Kidney (tissue), 14 donors: Measurements from ENCODE around the gene C9orf50. TPM values are rescaled to one million over a fixed set of nuclear protein-coding genes. Genes with fewer than 3 reads are reported as not detected.

Source experiments
- DNase-seq, 5 donors: peaks; one replicate each; pipeline ENCODE4 v3.0.0-alpha.2; 2013 to 2020
- FAIRE-seq: peaks from 2 replicates; lab custom pipeline; 2012; peaks lifted over from hg19 to GRCh38; lab: Jason Lieb, UNC
- H3K27ac ChIP-seq, 2 donors: one replicate each; pipeline ENCODE4 v1.7.0; 2013; ENCODE audit warnings: low read depth in 2 of 2, low read length in 2 of 2, inconsistent platforms in 1 of 2
- H3K27me3 ChIP-seq: one replicate; pipeline ENCODE4 v1.7.1; 2013; ENCODE audit warnings: low read length, inconsistent platforms; ENCODE audit not compliant: control insufficient read depth, insufficient read depth
- H3K36me3 ChIP-seq, 3 donors: one replicate each; pipeline versions ENCODE4 v1.7.0 to v1.7.1; 2013; ENCODE audit warnings: low read length in 3 of 3, control low read depth in 1 of 3, inconsistent platforms in 1 of 3; ENCODE audit not compliant: insufficient read depth in 3 of 3, control insufficient read depth in 2 of 3
- H3K4me1 ChIP-seq, 3 donors: one replicate each; pipeline versions ENCODE4 v1.7.0 to v1.7.1; 2013; ENCODE audit warnings: low read length in 3 of 3, inconsistent platforms in 1 of 3, low read depth in 1 of 3; ENCODE audit not compliant: control insufficient read depth in 2 of 3, insufficient read depth in 2 of 3
- H3K4me3 ChIP-seq, 3 donors: one replicate each; pipeline versions ENCODE4 v1.7.0 to v1.8.1; 2013; ENCODE audit warnings: low read length in 3 of 3, control low read depth in 1 of 3, inconsistent platforms in 1 of 3
- H3K9ac ChIP-seq, 3 donors: one replicate each; pipeline versions ENCODE4 v1.7.0 to v1.7.1; 2013; ENCODE audit warnings: low read length in 3 of 3, control low read depth in 1 of 3, inconsistent platforms in 1 of 3
- H3K9me3 ChIP-seq, 3 donors: one replicate each; pipeline versions ENCODE4 v1.7.0 to v1.7.1; 2013; ENCODE audit warnings: low read length in 3 of 3, control low read depth in 1 of 3, inconsistent platforms in 1 of 3; ENCODE audit not compliant: control insufficient read depth in 2 of 3, insufficient read depth in 1 of 3
- CTCF ChIP-seq: IDR thresholded peaks from 3 replicates; pipeline ENCODE4 v1.5.1; 2012; ENCODE audit warnings: mild to moderate bottlenecking, moderate library complexity, borderline replicate concordance; ENCODE audit not compliant: insufficient read depth; ENCODE audit errors: extremely low read depth
- intact Hi-C: fragments of 100-400 bp; cut with DNase I; formaldehyde crosslinking; loops from one replicate; pipeline ENCODE4 v1.11.1; 2022
- polyA plus RNA-seq: library from polyadenylated mRNA; stranded (reverse); fragments of 350-450 nt; fragmentation: Illumina TruSeq; extraction: RNeasy Lipid Tissue Mini Kit (QIAGEN cat#74804); gene quantifications from one replicate; pipeline ENCODE4 v1.2.3, GENCODE V29; 2014; ENCODE audit warnings: low read depth, low replicate concordance; ENCODE audit not compliant: insufficient read depth
- total RNA-seq: library from RNA; stranded (reverse); fragmentation: NEBNext Ultra II Directional; extraction: Animal tissue kit (Norgen Biotek cat#: 25700); gene quantifications from one replicate; pipeline ENCODE4 v1.2.1, GENCODE V29; 2021
- donor health status: control.
- donor health status: control.
- donor health status: control.
- donor health status: control.
- donor health status: control.
- donor health status: DM: yes; HTN: yes; CAD: no.
- donor health status: Normal renal cell carcinoma (clear cell type).

Gene C9orf50
- total and polyA plus RNA-seq, 2 donors from 2014 or later, result 1.1 to 2.8 TPM

GRCh38 chr9:129626625-129627284, 5.9 kb upstream of the C9orf50 start:
- no peaks in the 10 kb centered on the region for H3K9me3 ChIP-seq
- H3K4me3 ChIP-seq, result peak overlapping the region; percentile 70 to 98 (median 96)
- H3K36me3 ChIP-seq, result peaks cover 0 to under 1% (median 0%) of the 10 kb centered on the region in 3 donors
- peak overlapping the region; percentile 63 to 98 (median 66) for H3K9ac ChIP-seq
- peak overlapping the region; percentile 96 to 99 for H3K27ac ChIP-seq
- intact Hi-C loops, result no loop called here
- no peak for FAIRE-seq
- no peak for TF ChIP-seq CTCF
- no peaks in the 10 kb centered on the region for H3K27me3 ChIP-seq
- H3K4me1 ChIP-seq, result peaks cover 0 to 33% (median 6%) of the 10 kb centered on the region in 3 donors
- DNase-seq, result no peak

- Histone ChIP-seq H3K4me1 (peaks cover 0 to 29% (median 6%) of the 10 kb centered on the region in 3 donors), H3K9me3 (no peaks in the 10 kb centered on the region), H3K36me3 (no peaks in the 10 kb centered on the region), H3K27me3 (no peaks in the 10 kb centered on the region), H3K9ac (peak within 1 kb of the TSS; percentile 63 to 98 (median 66)), H3K27ac (peak within 1 kb of the TSS; percentile 96 to 99), H3K4me3 (peak within 1 kb of the TSS; percentile 70 to 98 (median 96))
- intact Hi-C loops, result no loop called here
- FAIRE-seq (peak; percentile 42), DNase-seq (peak; percentile 91 to 97 (median 94))
- TF ChIP-seq CTCF, result no peak
Measured at GRCh38 chr9:129626079-129626624, 5.3 kb upstream of the C9orf50 start, which contains the start of gene NTMT1. Gene NTMT1, plus strand, starts transcription at chr9:129626163. Its CDS starts 6,541 bp downstream, at chr9:129632704.

- Histone ChIP-seq H3K4me3 (peak overlapping the region in 1 of 3 donors; percentile 98), H3K27ac (no peak overlapping the region), H3K9ac (no peak overlapping the region), H3K36me3 (no peaks in the 10 kb centered on the region), H3K4me1 (peaks cover 0 to 28% (median 4%) of the 10 kb centered on the region in 3 donors), H3K27me3 (no peaks in the 10 kb centered on the region), H3K9me3 (no peaks in the 10 kb centered on the region)
- intact Hi-C loops, result no loop called here
- FAIRE-seq (no peak), DNase-seq (no peak)
- TF ChIP-seq CTCF, result no peak
Measured at GRCh38 chr9:129624947-129625346, 4.0 kb upstream of the C9orf50 start.
